HCT116 (cell line): ENCODE measurements around the gene BMP2K. TPM values are rescaled to one million over a fixed set of nuclear protein-coding genes. Genes with fewer than 3 reads are reported as not detected.

Experiments
- ATAC-seq: fragments of 200-7000 bp; cut with Tn5 transposase; 2 replicates; pipeline ENCODE4 v1.9.1; 2020; ENCODE audit warnings: mild to moderate bottlenecking, moderate library complexity
- BruUV-seq: library from RNA; stranded (reverse); fragments of 400-500 nt; replicated peaks from 2 replicates; lab custom pipeline; 2021; lab: Mats Ljungman, UMichigan
- CTCF ChIA-PET: fragments of 300-600 bp; sonication (Branson Sonifier 250); formaldehyde crosslinking; loops from one replicate; lab custom pipeline; 2021; ENCODE audit warnings: antibody characterized with exemption; lab: Charles Lee
- POLR2A ChIA-PET: fragments of 300-600, 350-600 bp; sonication (Branson Sonifier 250); formaldehyde crosslinking; loops from one replicate; lab custom pipeline; 2021; ENCODE audit warnings: antibody characterized with exemption; lab: Charles Lee
- RAD21 ChIA-PET, 2 experiments: fragments of 300-600 bp; sonication (Branson Sonifier 250); formaldehyde crosslinking; loops; one replicate each; lab custom pipeline; 2023; ENCODE audit warnings: low total read pairs in 2 of 2; ENCODE audit not compliant: uncharacterized antibody in 2 of 2, unreplicated experiment in 2 of 2, low non-redundant PET in 1 of 2; lab: Charles Lee
- DNase-seq: peaks from one replicate; pipeline ENCODE4 v3.0.0-alpha.2; 2010; ENCODE audit warnings: low read depth, low spot score
- H2AFZ ChIP-seq: fragments of 200-600 bp; shearing (Covaris generic), sonication (generic); 2 replicates; pipeline ENCODE4 v1.6.1; 2017; ENCODE audit warnings: low read depth, mixed run types, mixed read lengths, antibody characterized with exemption, low read length; ENCODE audit not compliant: poor library complexity, severe bottlenecking
- H3K27ac ChIP-seq: 2 replicates; pipeline ENCODE4 v1.5.1; 2012; ENCODE audit warnings: low read depth, low read length
- H3K27me3 ChIP-seq: fragments of 200-600 bp; sonication (generic); 2 replicates; pipeline ENCODE4 v1.6.1; 2016; ENCODE audit warnings: mixed run types, low read length, mixed read lengths; ENCODE audit not compliant: insufficient read depth
- H3K36me3 ChIP-seq, 2 experiments: fragments of 200-500 bp in 1 of 2; fragments of 200-600 bp in 1 of 2; sonication (Bioruptor generic) in 1 of 2; sonication (generic) in 1 of 2; 2 replicates each; pipeline versions ENCODE4 v1.5.1 to v1.6.1; 2014 to 2016; ENCODE audit warnings: low read length in 2 of 2, inconsistent platforms in 1 of 2, mixed read lengths in 1 of 2, mixed run types in 1 of 2; ENCODE audit not compliant: insufficient read depth in 2 of 2, control insufficient read depth in 1 of 2
- H3K4me1 ChIP-seq, 2 experiments: fragments of 200-600 bp in 1 of 2; sonication (generic) in 1 of 2; 2 replicates each; pipeline versions ENCODE4 v1.5.1 to v1.6.1; 2012 to 2017; ENCODE audit warnings: low read length in 2 of 2, inconsistent platforms in 1 of 2, mild to moderate bottlenecking in 1 of 2, mixed read lengths in 1 of 2, mixed run types in 1 of 2, moderate library complexity in 1 of 2; ENCODE audit not compliant: insufficient read depth in 2 of 2, control insufficient read depth in 1 of 2
- H3K4me2 ChIP-seq: fragments of 200-600 bp; sonication (generic); 2 replicates; pipeline ENCODE4 v1.6.1; 2017; ENCODE audit warnings: mixed run types, low read length, mixed read lengths
- H3K4me3 ChIP-seq, 2 experiments: fragments of 200-600 bp in 1 of 2; sonication (generic) in 1 of 2; replicated peaks in 1 of 2; 2 replicates each; pipeline ENCODE4 v1.5.1; 2011 to 2016; ENCODE audit warnings: low read length in 2 of 2, control low read depth in 1 of 2, low read depth in 1 of 2, mild to moderate bottlenecking in 1 of 2, mixed read lengths in 1 of 2, mixed run types in 1 of 2
- H3K79me2 ChIP-seq: fragments of 200-600 bp; sonication (generic); 2 replicates; pipeline ENCODE4 v1.6.1; 2017; ENCODE audit warnings: mild to moderate bottlenecking, mixed run types, low read length, moderate library complexity, mixed read lengths; ENCODE audit not compliant: insufficient read depth
- H3K9ac ChIP-seq: fragments of 200-600 bp; sonication (generic); 2 replicates; pipeline ENCODE4 v1.6.1; 2016; ENCODE audit warnings: low read length, mixed read lengths
- H3K9me2 ChIP-seq: fragments of 200-600 bp; sonication (generic), shearing (Covaris generic); 2 replicates; pipeline ENCODE4 v1.6.1; 2017; ENCODE audit warnings: mixed run types, mild to moderate bottlenecking, moderate library complexity; ENCODE audit not compliant: insufficient read depth
- H3K9me3 ChIP-seq, 2 experiments: fragments of 200-500 bp in 1 of 2; fragments of 200-600 bp in 1 of 2; sonication (Bioruptor generic) in 1 of 2; sonication (generic) in 1 of 2; 2 replicates each; pipeline ENCODE4 v1.6.1; 2014 to 2017; ENCODE audit warnings: low read length in 2 of 2, mixed read lengths in 2 of 2, inconsistent platforms in 1 of 2, low read depth in 1 of 2, mild to moderate bottlenecking in 1 of 2, mixed run types in 1 of 2, moderate library complexity in 1 of 2; ENCODE audit not compliant: control insufficient read depth in 1 of 2, insufficient read depth in 1 of 2
- H4K20me1 ChIP-seq: fragments of 200-600 bp; sonication (generic), shearing (Covaris generic); 2 replicates; pipeline ENCODE4 v1.6.1; 2017; ENCODE audit warnings: mixed run types, mild to moderate bottlenecking, moderate library complexity; ENCODE audit not compliant: insufficient read depth
- CEBPB ChIP-seq: IDR thresholded peaks from 2 replicates; pipeline ENCODE4 v1.6.1; 2012; ENCODE audit warnings: low read depth
- EGR1 ChIP-seq: IDR thresholded peaks from 2 replicates; pipeline ENCODE4 v1.6.1; 2012; ENCODE audit warnings: low read depth
- ELF1 ChIP-seq: IDR thresholded peaks from 2 replicates; pipeline ENCODE4 v1.6.1; 2012; ENCODE audit warnings: low read depth, borderline replicate concordance
- EZH2phosphoT487 ChIP-seq: fragments of 200-600 bp; IDR thresholded peaks from 2 replicates; pipeline ENCODE4 v1.6.1; 2018; ENCODE audit warnings: antibody characterized with exemption, borderline replicate concordance
- FOSL1 ChIP-seq: IDR thresholded peaks from 2 replicates; pipeline ENCODE4 v1.6.1; 2012; ENCODE audit warnings: low read depth
- JUND ChIP-seq: IDR thresholded peaks from 2 replicates; pipeline ENCODE4 v1.6.1; 2012
- POLR2A ChIP-seq: IDR thresholded peaks from 2 replicates; pipeline ENCODE4 v1.7.0; 2011; ENCODE audit warnings: borderline replicate concordance; ENCODE audit not compliant: insufficient read depth, insufficient read length; ENCODE audit errors: extremely low read depth
- POLR2AphosphoS5 ChIP-seq: IDR thresholded peaks from 2 replicates; pipeline ENCODE4 v1.6.1; 2011; ENCODE audit warnings: mild to moderate bottlenecking, low read depth, low read length, moderate library complexity
- RAD21 ChIP-seq: IDR thresholded peaks from 2 replicates; pipeline ENCODE4 v1.6.1; 2012; ENCODE audit warnings: low read depth, mild to moderate bottlenecking
- SIN3A ChIP-seq: IDR thresholded peaks from 2 replicates; pipeline ENCODE4 v1.6.1; 2012; ENCODE audit warnings: low read depth
- SP1 ChIP-seq: IDR thresholded peaks from 2 replicates; pipeline ENCODE4 v1.6.1; 2012; ENCODE audit warnings: low read depth
- SRF ChIP-seq: IDR thresholded peaks from 2 replicates; pipeline ENCODE4 v1.6.1; 2012; ENCODE audit warnings: low read depth
- YY1 ChIP-seq: IDR thresholded peaks from 2 replicates; pipeline ENCODE4 v1.6.1; 2011; ENCODE audit warnings: low read length, low read depth, moderate library complexity, mild to moderate bottlenecking; ENCODE audit not compliant: insufficient replicate concordance; ENCODE audit errors: extremely low read depth
- ZFX ChIP-seq: fragments of 450-650 bp; IDR thresholded peaks from 2 replicates; pipeline ENCODE4 v1.6.1; 2017
- ZNF274 ChIP-seq: fragments of 200-500 bp; sonication (Bioruptor generic); IDR thresholded peaks from 2 replicates; pipeline ENCODE4 v1.6.1; 2014; ENCODE audit warnings: mild to moderate bottlenecking, low read depth, low read length, inconsistent platforms
- intact Hi-C: fragments of 100-400 bp; cut with micrococcal nuclease; formaldehyde crosslinking; loops from 2 replicates; pipeline ENCODE4 v1.10.0; 2022
- total RNA-seq: library from RNA; stranded (reverse); gene quantifications from one replicate; pipeline ENCODE4 v1.2.1, GENCODE V29; 2021; ENCODE audit not compliant: unreplicated experiment
- TF ChIP-seq, protein P1 (sequence below): IDR thresholded peaks from 2 replicates; pipeline ENCODE4 v1.6.1; 2012
- TF ChIP-seq, protein P2 (sequence below), 3 experiments: fragments of 200-600 bp in 1 of 3; sonication (generic) in 1 of 3; IDR thresholded peaks in 2 of 3; conservative IDR thresholded peaks in 1 of 3; 2 replicates each; pipeline ENCODE4 v1.5.1; 2012 to 2017; ENCODE audit warnings: low read depth in 2 of 3, low read length in 2 of 3, antibody characterized with exemption in 1 of 3, borderline replicate concordance in 1 of 3, control low read depth in 1 of 3, mild to moderate bottlenecking in 1 of 3, mixed read lengths in 1 of 3, mixed run types in 1 of 3, moderate library complexity in 1 of 3; ENCODE audit not compliant: insufficient read depth in 1 of 3
- TF ChIP-seq, protein P3 (sequence below): IDR thresholded peaks from 2 replicates; pipeline ENCODE4 v1.6.1; 2011; ENCODE audit warnings: mild to moderate bottlenecking, low read length, moderate library complexity; ENCODE audit not compliant: insufficient replicate concordance; ENCODE audit errors: extremely low read depth
- TF ChIP-seq, protein P4 (sequence below): IDR thresholded peaks from 2 replicates; pipeline ENCODE4 v1.6.1; 2012; ENCODE audit warnings: low read depth

Gene BMP2K
- total RNA-seq, 1 experiment from 2014 or later = 27.7 TPM

GRCh38 chr4:78753091-78753490 is 23.1 kb upstream of the BMP2K start:
- ATAC-seq = no peak
- H3K4me2 ChIP-seq = no peak overlapping the region
- POLR2A ChIA-PET = no interaction called here
- no peaks in the 10 kb centered on the region for H3K4me1 ChIP-seq
- H4K20me1 ChIP-seq = no peaks in the 10 kb centered on the region
- no peak overlapping the region for H2AFZ ChIP-seq
- RAD21 ChIA-PET = no interaction called here
- no TSS peak for BruUV-seq
- TF ChIP-seq, protein P1, sequence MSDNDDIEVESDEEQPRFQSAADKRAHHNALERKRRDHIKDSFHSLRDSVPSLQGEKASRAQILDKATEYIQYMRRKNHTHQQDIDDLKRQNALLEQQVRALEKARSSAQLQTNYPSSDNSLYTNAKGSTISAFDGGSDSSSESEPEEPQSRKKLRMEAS = no peak
- TF ChIP-seq, protein P2, sequence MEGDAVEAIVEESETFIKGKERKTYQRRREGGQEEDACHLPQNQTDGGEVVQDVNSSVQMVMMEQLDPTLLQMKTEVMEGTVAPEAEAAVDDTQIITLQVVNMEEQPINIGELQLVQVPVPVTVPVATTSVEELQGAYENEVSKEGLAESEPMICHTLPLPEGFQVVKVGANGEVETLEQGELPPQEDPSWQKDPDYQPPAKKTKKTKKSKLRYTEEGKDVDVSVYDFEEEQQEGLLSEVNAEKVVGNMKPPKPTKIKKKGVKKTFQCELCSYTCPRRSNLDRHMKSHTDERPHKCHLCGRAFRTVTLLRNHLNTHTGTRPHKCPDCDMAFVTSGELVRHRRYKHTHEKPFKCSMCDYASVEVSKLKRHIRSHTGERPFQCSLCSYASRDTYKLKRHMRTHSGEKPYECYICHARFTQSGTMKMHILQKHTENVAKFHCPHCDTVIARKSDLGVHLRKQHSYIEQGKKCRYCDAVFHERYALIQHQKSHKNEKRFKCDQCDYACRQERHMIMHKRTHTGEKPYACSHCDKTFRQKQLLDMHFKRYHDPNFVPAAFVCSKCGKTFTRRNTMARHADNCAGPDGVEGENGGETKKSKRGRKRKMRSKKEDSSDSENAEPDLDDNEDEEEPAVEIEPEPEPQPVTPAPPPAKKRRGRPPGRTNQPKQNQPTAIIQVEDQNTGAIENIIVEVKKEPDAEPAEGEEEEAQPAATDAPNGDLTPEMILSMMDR (IDR thresholded peaks at IDR 0.05 in 2 of 3, conservative IDR thresholded peaks at IDR 0.05 in 1 of 3; ENCODE audit: borderline replicate concordance in 1 of 3, insufficient read depth in 1 of 3, low read depth in 2 of 3, low read length in 2 of 3) = no peak
- TF ChIP-seq, protein P3, sequence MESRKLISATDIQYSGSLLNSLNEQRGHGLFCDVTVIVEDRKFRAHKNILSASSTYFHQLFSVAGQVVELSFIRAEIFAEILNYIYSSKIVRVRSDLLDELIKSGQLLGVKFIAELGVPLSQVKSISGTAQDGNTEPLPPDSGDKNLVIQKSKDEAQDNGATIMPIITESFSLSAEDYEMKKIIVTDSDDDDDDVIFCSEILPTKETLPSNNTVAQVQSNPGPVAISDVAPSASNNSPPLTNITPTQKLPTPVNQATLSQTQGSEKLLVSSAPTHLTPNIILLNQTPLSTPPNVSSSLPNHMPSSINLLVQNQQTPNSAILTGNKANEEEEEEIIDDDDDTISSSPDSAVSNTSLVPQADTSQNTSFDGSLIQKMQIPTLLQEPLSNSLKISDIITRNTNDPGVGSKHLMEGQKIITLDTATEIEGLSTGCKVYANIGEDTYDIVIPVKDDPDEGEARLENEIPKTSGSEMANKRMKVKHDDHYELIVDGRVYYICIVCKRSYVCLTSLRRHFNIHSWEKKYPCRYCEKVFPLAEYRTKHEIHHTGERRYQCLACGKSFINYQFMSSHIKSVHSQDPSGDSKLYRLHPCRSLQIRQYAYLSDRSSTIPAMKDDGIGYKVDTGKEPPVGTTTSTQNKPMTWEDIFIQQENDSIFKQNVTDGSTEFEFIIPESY = no peak
- TF ChIP-seq SRF (no peak), EGR1 (no peak), FOSL1 (no peak), ELF1 (no peak), ZFX (no peak), SIN3A (no peak), CEBPB (no peak), JUND (no peak), ZNF274 (no peak), POLR2A (no peak), POLR2AphosphoS5 (no peak), YY1 (no peak), EZH2phosphoT487 (no peak), SP1 (no peak), RAD21 (no peak)
- TF ChIP-seq, protein P4, sequence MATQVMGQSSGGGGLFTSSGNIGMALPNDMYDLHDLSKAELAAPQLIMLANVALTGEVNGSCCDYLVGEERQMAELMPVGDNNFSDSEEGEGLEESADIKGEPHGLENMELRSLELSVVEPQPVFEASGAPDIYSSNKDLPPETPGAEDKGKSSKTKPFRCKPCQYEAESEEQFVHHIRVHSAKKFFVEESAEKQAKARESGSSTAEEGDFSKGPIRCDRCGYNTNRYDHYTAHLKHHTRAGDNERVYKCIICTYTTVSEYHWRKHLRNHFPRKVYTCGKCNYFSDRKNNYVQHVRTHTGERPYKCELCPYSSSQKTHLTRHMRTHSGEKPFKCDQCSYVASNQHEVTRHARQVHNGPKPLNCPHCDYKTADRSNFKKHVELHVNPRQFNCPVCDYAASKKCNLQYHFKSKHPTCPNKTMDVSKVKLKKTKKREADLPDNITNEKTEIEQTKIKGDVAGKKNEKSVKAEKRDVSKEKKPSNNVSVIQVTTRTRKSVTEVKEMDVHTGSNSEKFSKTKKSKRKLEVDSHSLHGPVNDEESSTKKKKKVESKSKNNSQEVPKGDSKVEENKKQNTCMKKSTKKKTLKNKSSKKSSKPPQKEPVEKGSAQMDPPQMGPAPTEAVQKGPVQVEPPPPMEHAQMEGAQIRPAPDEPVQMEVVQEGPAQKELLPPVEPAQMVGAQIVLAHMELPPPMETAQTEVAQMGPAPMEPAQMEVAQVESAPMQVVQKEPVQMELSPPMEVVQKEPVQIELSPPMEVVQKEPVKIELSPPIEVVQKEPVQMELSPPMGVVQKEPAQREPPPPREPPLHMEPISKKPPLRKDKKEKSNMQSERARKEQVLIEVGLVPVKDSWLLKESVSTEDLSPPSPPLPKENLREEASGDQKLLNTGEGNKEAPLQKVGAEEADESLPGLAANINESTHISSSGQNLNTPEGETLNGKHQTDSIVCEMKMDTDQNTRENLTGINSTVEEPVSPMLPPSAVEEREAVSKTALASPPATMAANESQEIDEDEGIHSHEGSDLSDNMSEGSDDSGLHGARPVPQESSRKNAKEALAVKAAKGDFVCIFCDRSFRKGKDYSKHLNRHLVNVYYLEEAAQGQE = no peak
- H3K27me3 ChIP-seq = no peaks in the 10 kb centered on the region
- no peak overlapping the region for H3K27ac ChIP-seq
- H3K36me3 ChIP-seq = no peaks in the 10 kb centered on the region
- no peaks in the 10 kb centered on the region for H3K9me2 ChIP-seq
- H3K9ac ChIP-seq = no peak overlapping the region
- intact Hi-C loops = no loop called here
- H3K9me3 ChIP-seq = no peaks in the 10 kb centered on the region
- CTCF ChIA-PET = no interaction called here
- no peaks in the 10 kb centered on the region for H3K79me2 ChIP-seq
- H3K4me3 ChIP-seq = no peak overlapping the region
- no peak for DNase-seq
